ENCODE results near the gene CLN3.
"Not testable (repeated sequence)": the region's sequence is repeated elsewhere in the genome, so short reads cannot be mapped to it uniquely, and the experiment has no call there.

CLN3 gene

DNA sequence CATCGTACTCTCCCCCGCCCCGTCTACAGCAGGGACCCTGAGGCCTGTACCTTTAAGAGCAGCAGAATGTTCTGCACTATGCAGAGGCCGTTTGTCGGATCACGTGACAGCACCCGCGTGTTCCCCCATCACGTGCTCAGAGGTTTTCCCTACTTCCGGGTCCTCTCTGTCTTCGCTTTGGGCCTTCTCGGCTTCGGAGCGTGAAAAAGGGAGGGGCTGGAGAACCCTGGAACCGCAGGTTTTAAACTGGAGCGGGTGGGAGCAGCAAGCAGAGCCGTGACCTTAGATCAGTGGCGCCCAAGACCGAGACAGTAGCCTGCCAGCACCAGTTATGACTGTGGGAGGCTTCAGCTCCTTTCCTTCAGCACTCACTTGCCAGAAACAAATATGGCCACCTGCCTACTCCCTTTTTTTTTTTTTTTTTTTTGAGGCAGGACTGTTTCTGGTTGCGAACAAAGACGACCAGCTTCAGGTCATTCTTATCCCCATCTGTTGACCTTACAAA, at the start of gene CLN3:
CLN3 (minus strand) TSS at position 105 of the 505 bp plus-strand sequence. CDS start 315 bp downstream, outside the sequence.
- DNase-seq = peak; percentile 97

DNA sequence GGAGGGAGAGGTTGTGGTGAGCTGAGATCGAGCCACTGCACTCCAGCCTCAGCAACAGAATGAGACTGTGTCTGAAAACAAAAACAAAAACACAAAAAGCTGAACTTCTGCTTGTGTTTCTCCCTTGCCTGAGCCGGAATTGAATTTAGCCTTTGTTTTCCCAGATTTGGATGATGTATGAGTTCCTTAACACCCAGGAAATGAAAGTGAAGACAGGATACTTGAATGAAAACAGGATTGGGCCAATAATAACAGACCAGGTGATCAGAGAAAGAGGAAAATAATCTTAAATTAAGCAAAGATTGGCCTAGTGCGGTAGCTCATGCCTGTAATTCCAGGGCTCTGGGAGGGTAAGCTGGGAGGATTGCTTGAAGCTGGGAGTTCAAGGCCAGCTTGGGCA, 48.5 kb upstream of the CLN3 start:
- DNase-seq = no peak

DNA sequence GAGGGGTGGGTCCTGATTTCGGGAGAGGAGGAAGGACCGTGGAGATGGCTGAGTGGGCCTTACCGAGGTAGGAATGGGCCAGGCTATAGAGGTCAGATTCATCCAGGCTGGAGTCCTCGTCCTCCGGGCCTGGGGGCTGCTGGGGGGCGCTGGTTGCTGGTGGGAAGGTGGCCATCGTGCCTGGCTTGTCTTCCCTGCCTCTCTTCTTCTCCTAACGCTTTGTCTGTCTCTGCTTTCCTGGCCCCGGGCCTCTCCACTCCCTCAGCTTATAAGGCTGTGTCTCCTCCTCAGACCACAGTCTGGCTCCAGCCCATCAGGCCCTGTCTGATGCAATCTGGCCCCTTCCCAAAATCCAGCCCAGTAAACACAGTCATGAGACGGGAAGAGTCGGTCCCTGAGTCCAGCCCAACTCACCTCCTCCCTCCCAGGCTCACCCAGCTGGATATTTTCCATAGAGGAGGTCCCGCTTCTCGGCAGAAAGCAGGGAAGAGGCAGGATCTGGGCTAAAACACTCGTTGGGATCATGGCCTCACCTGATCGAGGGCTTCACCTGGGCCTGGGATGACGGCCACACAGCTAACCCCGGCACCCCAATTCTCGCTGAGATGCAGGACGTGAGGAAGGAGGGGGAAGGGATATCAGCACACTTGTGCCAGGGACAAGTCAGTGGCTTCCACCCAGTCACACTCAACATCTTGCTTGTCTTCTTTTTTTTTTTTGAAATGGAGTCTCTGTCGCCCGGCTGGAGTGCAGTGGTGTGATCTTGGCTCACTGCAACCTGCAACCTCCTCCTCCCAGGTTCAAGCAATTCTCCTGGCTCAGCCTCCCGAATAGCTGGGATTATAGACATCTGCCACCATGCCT, 47.1 kb upstream of the CLN3 start, which contains the start of gene NUPR1:
NUPR1 (minus strand) TSS at position 242 of the 864 bp plus-strand sequence; CDS start at position 175, 67 bp downstream.
- DNase-seq = no peak

DNA sequence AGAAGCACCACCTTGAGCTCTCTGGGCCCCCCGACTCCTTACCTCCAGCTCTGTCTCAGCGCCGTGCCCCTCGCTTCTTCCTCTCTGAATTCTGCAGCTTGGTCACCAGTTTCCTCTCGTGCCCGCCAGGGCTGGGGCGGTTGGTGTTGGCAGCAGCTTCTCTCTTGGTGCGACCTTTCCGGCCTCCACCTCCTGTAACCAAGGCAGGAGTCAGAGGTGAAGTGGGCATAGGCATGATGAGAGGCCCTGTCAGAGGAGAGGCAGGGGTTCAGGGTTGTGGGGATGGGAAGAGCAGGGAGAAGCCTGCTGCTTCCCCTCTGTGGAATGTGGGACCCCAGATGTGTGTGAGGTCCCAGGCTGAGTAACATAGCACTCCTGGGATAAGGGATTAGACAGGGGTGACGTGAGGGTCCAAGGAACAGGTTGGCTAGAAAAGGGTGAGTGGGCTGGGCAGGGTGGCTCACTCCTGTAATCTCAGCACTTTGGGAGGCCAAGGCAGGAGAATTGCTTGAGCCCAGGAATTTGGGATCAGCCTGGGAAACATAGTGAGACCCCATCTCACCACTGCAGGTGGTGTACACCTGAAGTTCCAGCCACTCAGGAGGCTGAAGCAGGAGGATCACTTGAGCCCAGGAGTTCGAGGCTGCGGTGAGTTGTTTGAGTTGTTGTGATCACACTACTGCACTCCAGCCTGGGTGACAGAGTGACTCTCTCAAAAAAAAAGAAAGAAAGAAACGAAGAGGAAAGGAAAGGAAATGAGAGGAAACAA, 46.3 kb upstream of the CLN3 start:
- no peak for DNase-seq

DNA sequence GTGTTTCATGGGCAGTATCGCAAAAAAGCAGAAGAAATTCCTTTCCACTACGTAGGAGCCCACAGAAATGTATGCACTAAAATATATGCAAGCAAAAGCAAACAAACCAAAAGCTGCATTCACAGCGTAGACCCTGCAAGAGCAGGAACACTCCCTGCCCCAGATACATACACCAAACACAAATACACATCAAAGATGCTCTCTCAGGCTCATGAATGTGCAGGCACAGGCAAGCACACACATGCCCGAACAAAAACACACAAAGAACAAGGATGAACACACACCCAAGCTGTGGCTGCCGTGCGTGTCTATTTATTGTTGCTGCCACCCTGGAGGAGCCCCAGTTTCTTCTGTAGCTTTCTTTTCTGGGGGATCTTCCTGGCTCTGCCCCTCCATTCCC, 45.2 kb upstream of the CLN3 start:
- DNase-seq = no peak

DNA sequence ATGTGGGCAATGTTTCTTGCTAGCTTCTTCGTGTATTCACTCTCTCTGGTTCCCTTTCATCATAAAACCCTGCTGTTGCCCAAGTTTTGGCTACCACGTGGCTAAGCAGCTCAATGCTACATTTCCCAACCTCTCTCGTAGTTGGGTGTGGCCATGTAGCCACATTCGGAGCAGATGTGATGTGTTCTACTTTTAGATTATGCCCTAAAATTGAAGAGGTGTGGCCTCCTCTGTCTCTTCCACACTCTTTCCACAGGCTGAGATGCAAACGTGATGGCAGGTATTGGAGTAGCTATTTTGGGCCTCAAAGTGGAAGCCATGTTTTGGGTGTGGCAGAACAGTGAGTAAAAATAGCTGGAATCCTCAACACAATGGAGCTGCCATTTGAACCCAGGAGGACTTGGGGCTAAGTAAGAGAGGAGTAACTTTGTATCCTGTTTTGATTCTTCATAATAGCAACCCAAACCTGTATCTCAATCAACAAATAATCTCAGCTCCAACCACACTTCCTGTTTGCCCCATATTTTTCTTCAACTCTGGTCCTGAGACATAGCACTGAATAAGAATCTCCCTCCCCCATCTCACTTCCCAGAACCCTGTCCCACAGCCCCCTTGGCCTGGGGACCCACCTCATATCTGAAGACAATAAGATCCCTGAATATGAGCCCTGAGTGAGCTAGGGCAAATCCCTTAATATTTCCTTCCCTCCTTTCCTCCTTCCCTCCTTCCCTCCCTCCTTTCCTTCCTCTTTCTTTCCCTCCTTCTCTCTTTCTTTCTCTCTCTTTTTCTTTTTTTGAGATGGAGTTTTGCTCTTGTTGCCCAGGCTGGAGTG, 42.9 kb upstream of the CLN3 start:
- DNase-seq = no peak

DNA sequence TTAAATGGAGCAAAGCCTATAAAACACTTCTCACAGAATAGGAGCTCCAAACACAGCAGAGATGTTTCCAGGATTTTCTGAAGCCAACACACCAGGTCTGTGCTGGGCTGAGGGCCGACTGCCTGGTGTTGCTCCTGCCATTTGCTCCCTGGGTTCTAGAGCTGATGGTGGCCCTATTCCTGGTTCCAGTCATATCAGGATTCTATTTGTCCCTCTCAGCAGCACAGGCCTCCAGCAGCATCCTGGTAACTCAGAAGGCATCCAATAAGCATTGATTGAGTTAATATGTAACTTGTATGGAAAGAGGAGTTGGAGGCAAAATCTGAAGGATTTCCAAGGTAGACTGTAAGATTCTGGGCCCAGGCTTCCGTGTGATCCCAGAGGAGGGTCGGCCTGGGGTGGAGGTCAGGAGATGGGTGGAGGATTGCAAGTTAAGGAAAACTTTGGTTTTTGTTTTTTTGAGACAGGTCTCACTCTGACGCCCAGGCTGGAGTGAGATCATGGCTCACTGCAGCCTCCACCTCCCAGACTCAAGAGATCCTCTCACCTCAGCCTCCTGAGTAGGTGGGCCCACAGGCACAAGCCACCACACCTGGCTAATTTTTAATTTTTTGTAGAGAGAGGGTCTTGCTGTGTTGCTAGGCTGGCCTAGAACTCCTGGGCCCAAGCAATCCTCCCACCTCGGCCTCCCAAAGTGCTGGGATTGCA, 41.2 kb upstream of the CLN3 start:
- DNase-seq = no peak

DNA sequence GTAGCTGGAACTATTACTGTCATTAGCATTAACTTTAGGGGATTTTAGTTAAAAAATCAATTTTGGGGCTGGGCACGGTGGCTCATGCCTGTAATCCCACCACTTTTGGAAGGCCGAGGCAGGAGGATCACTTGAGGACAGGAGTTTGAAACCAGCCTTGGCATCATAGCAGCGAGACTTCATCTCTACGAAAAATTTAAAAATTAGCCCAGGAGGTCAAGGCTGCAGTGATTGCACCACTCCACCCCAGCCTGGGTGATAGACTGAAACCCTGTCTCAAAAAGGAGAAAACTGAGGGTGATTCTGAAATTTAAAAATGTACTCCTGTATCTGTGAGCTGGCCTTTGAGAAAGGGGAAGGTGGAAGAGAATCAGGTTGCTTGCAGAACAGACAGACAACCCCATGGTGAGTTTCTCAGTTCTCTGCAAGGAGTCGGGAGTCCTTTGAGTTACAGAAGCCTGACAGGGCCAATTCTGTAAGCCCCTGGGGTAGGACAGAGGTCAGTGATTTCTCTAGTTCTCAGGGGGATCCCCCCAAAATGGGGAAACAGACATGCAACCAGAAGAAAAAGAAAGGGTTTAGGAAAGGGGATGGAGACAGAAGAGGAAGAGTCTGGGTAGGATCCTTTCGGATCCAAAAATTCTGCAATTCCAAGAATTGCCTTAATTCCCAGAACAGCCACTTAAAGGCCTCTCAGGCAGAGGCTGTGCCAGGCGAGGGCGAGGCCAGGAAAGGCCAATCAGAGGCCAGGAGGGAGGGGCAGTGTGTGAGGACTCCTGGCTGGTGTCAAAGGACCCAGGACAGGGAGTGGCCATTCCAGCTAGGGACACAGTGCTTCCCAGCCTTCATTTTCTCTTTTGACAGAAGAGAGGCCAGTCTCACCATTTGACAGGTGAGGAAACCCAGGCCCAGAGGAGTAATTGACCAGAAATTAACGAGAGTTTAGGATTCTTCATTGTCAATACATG, 40.2 kb upstream of the CLN3 start:
- no peak for DNase-seq

DNA sequence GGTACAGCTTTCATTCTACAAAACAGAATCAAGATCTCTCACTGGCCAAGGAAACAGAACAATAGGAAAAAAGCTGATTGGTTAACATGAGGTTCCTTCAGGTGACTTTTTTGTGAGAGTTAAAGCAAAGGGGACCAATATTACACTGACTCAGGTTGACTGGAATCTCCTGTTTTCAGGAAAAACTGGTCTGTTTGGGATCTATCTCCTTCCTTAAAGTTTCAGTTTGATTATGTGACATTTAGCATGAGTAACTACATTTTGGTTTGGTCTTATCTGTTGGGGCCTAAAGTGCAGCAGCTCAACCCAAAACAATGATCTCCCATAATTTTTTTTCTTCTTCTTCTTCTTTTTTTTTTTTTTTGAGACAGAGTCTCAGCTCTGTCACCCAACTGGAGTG, 37.2 kb upstream of the CLN3 start:
- no peak for DNase-seq

DNA sequence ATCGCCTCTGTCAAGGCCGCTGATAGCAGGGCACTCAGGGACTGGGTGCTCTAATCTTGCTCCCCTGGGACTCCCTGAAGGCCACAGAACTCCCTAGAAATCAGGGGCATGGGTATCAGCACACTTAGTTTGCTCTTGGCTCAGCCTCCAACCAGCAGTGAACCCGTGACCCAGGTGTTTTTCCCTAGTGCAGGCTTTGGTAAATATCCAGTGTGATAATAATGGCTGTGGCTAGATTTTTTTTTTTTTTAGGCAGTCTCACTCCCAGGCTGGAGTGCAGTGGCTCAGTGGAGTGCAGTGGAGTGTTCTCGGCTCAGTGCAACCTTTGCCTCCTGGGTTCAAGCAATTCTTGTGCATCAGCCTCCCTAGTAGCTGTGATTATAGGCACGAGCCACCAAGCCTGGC, 36.6 kb upstream of the CLN3 start:
- no peak for DNase-seq

DNA sequence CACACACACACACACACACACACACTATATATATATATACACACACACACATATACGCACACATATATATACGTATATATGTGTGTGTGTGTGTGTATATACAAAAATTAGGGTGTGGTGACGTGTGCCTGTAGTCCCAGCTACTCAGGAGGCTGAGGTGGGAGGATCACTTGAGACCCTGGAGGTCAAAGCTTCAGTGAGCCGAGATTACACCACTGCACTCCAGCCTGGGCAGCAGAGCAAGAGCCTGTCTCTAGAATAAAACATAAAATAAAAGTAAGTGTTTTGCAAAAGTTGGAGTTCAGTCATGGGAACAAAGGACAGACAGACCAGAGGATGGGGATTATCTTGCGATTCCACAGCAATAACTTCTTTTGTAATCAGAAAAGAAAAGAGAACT, 36.1 kb upstream of the CLN3 start:
- DNase-seq = no peak

DNA sequence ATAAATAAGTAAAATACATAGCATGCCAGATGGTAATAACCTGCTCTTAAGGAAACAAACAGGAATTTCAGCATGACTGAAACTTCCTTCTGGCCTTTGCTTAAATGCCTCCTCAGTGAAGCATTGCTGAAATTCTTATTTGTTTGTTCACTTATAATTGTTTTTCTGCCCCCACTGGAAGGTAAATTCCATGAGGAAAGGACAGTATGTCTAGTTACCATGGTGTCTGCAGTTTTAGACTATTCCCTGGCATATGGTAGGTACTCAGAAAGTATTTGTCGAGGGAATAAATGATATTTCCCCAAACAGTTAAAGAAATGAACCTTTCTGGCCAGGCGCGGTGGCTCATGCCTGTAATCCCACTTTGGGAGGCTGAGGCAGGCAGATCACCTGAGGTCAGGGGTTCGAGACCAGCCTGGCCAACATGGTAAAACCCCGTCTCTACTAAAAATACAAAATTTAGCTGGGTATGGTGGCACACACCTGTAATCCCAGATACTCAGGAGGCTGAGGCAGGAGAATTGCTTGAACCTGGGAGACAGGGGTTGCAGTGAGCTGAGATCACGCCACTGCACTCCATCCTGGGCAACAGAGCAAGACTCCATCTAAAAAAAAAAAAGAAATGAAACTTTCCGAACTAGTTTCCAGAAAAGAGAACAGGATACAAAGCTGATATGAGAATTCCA, 35.4 kb upstream of the CLN3 start:
- DNase-seq = not testable (repeated sequence)

DNA sequence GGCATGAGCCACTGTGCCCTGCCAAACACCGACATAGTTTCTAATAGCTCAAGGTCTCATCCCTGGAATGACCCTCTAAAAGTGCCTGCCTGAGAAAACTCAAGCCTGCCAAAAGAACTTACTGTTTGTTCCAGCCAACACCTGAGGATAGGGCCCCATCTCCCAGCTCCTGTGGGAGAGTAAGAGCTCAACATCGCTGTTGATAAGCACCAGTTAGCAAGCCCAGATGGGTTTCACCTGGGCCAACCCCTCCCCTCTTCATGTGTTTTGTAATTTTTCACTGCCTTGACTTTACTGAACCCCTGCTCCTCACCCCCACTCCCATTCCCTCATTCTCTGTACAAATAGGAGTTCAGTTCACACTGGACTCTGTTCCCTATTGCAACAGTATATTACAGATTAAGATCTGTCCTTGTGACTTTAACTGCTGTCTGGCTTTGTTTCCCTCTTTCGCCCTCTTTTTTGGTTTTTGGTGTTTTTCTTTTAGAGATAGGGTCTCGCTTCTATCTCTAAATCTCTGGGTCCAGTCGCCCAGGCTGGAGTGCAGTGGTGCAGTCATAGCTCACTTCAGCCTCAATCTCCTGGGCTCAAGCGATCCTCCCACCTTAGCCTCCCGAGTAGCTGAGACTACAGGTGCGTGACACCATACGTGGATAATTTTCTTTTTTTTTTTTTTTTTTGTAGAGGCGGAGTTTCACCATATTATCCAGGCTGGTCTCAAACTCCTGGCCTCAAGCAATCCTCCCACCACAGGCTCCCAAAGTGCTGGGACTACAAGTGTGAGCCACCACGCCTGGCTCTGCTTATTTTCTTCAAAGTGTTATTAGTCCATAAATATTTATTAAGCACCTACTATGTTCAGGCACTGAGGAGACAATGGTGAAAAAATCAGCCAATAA, 34.6 kb upstream of the CLN3 start:
- no peak for DNase-seq

DNA sequence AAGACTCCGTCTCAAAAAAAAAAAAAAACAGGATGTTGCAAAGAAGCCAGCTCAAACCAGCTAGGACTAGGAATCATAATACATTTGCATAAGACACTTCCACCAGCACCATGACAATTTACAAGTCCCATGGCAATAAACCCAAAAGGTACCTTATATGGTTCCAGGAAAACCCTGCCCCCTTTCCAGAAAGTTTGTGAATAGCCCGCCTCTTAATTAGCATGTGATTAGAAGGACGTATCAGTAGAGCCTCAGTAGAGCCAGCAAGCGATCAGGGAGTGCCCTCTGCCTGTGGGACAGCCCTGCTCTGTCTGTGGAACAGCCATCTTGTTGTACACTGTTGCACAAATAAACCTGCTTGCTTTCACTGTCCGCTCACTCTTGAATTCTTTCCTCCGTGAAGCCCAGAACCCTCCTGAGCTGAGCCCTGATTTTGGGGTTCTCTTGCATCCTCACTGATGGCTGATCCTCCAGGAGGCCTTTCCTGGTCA, 32.9 kb upstream of the CLN3 start:
- no peak for DNase-seq

DNA sequence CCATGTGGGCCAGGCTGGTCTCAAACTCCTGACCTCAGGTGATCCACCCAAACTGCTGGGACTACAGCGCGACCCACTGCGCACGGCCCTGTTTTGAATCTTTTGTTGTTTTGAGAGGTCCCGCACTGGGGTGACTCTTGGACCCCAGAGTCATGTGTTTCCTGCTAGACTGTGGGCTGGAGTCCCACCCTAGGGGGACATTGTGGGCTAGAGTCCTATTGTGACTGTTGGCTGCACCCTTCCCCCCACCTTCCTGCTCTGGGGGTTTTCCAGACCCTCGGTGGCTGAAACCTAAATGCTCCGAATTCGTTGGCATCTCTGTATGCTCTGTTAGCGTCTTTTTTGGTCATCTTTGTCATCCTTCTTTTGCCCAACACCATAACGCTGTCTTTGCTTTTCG, 30.9 kb upstream of the CLN3 start:
- no peak for DNase-seq

DNA sequence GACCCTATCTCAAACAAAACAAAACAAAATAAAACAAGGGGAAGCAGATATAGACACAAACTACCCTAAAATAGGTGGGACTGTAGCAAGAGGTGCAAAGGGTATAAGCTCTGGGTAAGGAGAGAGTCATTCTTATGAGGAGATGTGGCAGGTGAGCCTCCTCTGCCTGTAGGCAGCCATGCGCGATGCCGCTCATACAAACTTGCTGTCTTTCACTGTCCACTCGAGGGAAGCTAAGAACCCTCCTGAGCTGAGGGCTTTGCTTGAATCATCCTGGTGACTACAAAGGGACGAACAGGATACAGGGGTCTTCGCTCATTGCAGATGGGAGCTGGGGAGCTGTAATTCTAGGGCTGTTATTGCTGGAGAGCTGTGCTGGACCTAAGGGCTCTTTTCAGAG, 29.6 kb upstream of the CLN3 start:
- DNase-seq = no peak

DNA sequence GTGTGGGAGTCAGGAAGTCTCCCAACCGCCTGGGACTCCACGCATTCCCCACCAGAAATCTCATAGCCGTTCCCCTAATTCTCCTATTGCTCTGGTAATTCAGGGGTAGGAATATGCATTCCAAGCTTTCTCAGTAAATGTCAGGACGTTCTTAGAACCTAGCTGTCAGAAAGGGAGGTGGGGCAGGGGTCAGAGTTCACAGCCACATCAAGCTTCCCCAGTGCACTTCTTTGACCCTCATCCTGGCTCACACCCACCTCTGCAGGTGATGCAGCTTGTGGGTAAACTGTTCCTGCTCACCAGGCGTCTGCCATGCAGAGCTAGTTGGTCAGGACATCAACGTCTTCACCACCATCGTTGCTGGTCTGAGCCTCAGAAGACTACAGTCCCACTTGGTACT, 28.8 kb upstream of the CLN3 start:
- DNase-seq = no peak

DNA sequence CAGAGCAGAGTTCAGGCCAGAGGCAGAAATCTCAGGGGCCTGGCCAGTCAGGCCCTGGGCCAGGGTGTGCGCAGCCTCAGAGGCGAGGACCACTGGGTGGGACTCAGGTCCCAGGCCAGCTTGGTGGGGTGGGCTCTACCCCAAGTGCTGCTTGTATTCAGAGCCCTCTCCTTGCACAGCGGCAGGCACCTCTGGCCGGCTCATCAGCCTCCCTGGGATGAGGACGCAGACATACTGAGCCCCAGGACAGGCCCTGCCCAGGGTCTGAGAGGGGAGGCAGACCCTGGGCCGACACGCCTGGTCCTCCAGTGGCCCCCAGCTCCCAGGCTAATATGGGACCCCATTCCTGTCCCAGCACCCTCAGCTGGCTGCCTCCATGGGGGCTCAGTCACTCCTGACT, 22.4 kb upstream of the CLN3 start:
- no peak for DNase-seq

All from SHP77 treated with DMSO at 0.1 percent for 48 hours (cell line).